IPS-20b (cell line): ENCODE data around the gene CNTN5.
"Not testable (repeated sequence)": the region's sequence is repeated elsewhere in the genome, so short reads cannot be mapped to it uniquely, and the experiment has no call there.

Experiments
- H3K27ac ChIP-seq: one replicate; pipeline ENCODE4 v1.5.1; 2013; ENCODE audit warnings: low read length
- H3K27me3 ChIP-seq: 2 replicates; pipeline ENCODE4 v1.6.1; 2013; ENCODE audit warnings: mild to moderate bottlenecking, low read length, inconsistent platforms; ENCODE audit not compliant: insufficient read depth
- H3K36me3 ChIP-seq: 2 replicates; pipeline ENCODE4 v1.6.1; 2013; ENCODE audit warnings: low read depth, mild to moderate bottlenecking, inconsistent platforms, low read length, moderate library complexity; ENCODE audit not compliant: insufficient read depth
- H3K4me1 ChIP-seq: 2 replicates; pipeline ENCODE4 v1.6.1; 2013; ENCODE audit warnings: mild to moderate bottlenecking, control low read depth, inconsistent platforms, low read length, moderate library complexity; ENCODE audit not compliant: insufficient read depth
- H3K4me3 ChIP-seq: 2 replicates; pipeline ENCODE4 v1.5.1; 2013; ENCODE audit warnings: mild to moderate bottlenecking, low read length, inconsistent platforms
- H3K9ac ChIP-seq: 2 replicates; pipeline ENCODE4 v1.6.1; 2013; ENCODE audit warnings: low read depth, mild to moderate bottlenecking, inconsistent platforms, low read length, moderate library complexity
- H3K9me3 ChIP-seq: 2 replicates; pipeline ENCODE4 v1.6.1; 2013; ENCODE audit warnings: mild to moderate bottlenecking, low read depth, low read length, inconsistent platforms; ENCODE audit not compliant: insufficient read depth

The CNTN5 gene

DNA sequence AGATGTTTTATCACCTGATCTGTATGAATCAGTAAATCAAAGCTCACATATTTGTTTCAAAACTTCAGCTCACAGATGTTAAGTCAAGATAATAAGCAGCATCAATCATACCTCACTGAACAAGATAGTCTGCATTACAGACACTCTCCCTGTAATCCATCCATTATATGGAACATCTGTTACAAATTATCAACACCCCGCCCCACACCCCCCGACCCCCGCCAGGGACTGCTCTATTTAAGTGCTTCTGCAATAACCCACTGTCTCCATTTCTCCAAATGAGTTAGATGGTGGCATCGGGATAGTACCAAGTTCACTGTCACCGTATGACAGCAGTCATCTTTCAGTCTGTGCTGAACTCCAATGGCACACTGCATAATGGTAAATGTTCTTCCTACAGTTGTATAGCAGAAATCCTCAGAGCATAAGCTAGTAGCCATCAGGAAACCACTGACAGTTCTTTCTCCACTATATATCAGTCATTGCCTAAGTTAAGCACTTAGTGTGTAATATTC, 1219.3 kb downstream of the CNTN5 start:
- Histone ChIP-seq H3K27ac (no peak overlapping the region), H3K27me3 (no peaks in the 10 kb centered on the region), H3K9ac (no peak overlapping the region), H3K4me3 (no peak overlapping the region), H3K36me3 (no peaks in the 10 kb centered on the region), H3K4me1 (no peaks in the 10 kb centered on the region), H3K9me3 (no peaks in the 10 kb centered on the region; the same call in 1 of the 2 replicates)

DNA sequence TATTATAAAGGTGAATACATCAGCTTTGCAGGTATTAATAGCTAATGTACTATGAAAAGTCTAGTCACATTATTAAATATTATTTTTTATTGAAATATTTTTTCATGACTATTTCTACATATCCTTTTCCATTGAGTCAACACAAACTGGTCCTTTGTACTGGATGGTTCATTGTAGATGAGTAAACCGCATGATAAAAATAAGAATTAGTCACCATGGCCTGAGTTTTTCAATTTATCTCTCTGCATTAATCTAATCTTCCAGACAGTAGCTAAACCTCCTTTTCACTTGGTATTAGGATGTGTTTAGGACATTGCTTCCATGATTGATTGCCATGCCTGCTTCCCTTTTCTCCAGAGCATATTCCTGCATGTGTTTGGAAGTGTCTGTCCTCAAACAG, 1227.0 kb downstream of the CNTN5 start:
- H3K27ac ChIP-seq: no peak overlapping the region
- H3K4me1 ChIP-seq: no peaks in the 10 kb centered on the region; the same call in 1 of the 2 replicates
- H3K27me3 ChIP-seq: no peaks in the 10 kb centered on the region
- no peaks in the 10 kb centered on the region for H3K36me3 ChIP-seq
- no peak overlapping the region for H3K4me3 ChIP-seq
- no peak overlapping the region for H3K9ac ChIP-seq
- H3K9me3 ChIP-seq: no peaks in the 10 kb centered on the region

DNA sequence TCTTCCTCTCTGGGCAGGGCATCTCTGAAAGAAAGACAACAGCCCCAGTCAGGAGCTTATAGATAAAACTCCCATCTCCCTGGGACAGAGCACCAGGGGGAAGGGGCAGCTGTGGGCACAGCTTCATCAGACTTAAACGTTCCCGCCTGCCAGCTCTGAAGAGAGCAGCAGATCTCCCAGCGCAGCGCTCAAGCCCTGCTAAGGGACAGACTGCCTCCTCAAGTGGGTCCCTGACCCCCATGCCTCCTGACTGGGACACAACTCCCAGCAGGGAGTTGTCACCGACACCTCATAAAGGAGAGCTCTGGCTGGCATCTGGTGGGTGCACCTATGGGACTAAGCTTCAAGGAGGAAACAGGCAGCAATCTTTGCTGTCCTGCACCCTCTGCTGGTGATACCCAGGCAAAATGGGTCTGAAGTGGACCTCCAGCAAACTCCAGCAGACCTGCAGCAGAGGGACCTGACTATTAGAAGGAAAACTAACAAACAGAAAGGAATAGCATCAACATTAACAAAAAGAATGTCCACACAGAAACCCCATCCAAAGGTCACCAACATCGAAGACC, 1236.6 kb downstream of the CNTN5 start:
- H3K4me1 ChIP-seq, H3K9me3 ChIP-seq, H3K9ac ChIP-seq, H3K4me3 ChIP-seq, H3K27me3 ChIP-seq, H3K27ac ChIP-seq, H3K36me3 ChIP-seq: not testable (repeated sequence)

DNA sequence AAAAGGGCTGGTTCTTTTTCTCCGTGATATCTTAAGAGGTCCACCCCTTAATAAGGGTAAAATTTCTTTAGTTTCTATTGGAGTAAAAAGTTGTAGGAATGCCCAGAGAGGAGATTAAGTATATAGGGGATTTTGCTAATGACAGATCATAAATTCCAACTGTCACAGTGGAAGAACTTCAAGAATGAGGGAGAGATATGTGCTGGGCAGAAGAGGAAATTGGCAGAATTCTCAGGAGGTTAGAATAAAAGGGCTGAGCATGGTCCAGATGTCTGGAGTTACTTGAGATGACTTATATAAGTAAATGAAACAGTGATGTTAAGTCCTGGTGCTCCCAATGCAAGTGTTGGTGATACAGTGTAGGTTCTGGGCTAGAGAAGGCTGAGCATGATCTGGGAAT, 1248.8 kb downstream of the CNTN5 start:
- Histone ChIP-seq H3K27me3 (no peaks in the 10 kb centered on the region), H3K4me1 (no peaks in the 10 kb centered on the region), H3K9ac (no peak overlapping the region), H3K27ac (no peak overlapping the region), H3K36me3 (no peaks in the 10 kb centered on the region), H3K4me3 (no peak overlapping the region), H3K9me3 (no peaks in the 10 kb centered on the region)

DNA sequence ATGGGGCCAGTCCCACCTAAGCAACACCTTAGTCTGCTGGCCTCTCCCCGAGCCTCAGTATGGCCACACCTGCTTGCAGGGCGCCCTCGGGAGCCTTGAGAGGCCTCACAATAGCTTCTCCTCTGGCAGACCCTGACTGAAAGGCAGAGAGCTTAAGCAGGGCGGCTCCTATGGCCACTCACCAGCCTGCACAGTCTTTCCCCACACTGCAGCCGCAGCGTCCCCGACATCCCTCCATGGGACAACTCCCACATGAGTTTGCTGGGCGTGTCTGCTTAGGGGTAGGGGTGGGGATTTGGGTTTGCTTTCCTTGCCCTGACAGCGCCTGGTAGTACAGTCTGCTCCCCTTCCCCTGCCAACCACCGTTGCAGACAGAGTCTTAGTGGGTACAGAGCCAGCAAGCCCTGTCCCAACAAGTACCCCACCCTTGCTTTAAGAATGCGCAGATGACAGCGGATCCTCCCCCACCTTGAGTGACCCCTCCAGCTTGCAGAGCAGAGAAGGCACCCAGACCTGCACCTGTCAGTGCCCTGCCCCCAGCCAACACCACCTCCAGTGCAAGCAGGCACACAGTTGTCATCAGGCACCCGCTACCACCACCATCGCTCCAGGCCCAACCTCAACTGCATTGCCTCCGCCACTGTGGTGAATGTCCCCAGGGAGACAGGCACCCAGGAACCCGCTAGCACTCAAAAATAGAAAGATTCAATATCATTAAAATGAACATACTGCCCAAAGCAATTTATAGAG, 1252.5 kb downstream of the CNTN5 start:
- Histone ChIP-seq H3K9ac (no peak overlapping the region), H3K4me1 (no peaks in the 10 kb centered on the region), H3K36me3 (no peaks in the 10 kb centered on the region), H3K9me3 (no peaks in the 10 kb centered on the region), H3K27me3 (no peaks in the 10 kb centered on the region), H3K27ac (no peak overlapping the region), H3K4me3 (no peak overlapping the region)

DNA sequence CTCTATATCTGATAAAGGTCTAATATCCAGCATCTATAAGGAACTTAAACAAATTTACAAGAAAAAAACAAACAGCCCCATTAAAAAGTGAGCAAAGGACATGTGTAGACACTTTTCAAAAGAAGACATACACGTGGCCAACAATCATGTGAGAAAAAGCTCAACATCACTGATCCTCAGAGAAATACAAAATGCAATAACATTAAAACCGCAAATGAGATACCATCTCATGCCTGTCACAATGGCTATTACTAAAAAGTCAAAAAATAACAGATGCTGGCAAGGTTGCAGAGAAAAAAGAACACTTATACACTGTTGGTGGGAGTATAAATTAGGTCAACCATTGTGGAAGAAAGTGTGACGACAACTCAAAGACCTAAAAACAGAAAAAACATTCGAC, 1253.7 kb downstream of the CNTN5 start:
- not testable (repeated sequence) for H3K36me3 ChIP-seq, H3K9me3 ChIP-seq, H3K9ac ChIP-seq, H3K4me1 ChIP-seq, H3K4me3 ChIP-seq, H3K27me3 ChIP-seq, H3K27ac ChIP-seq

DNA sequence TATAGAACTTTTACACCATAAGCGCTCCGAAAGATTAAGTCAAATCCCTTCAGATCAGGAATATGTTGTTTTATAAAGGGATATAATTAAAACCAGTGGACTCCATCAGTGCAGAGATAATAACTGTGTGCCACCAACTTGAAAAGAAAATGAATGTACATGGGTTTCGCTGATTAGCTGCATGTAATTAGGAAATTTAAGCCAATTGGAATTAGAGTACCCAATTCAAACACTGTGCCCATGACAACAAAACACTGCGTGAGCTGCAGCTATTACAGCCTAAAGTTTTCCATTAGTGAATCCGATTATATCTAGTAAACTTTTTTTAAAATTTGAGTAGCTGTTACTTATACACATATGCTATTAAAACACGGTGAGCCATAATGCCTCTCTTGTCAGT, 1274.0 kb downstream of the CNTN5 start:
- H3K27ac ChIP-seq: no peak overlapping the region
- no peak overlapping the region for H3K9ac ChIP-seq
- peaks cover 14% of the 10 kb centered on the region; the same call in 1 of the 2 replicates for H3K4me1 ChIP-seq
- H3K4me3 ChIP-seq: no peak overlapping the region
- no peaks in the 10 kb centered on the region for H3K9me3 ChIP-seq
- no peaks in the 10 kb centered on the region for H3K36me3 ChIP-seq
- no peaks in the 10 kb centered on the region for H3K27me3 ChIP-seq

DNA sequence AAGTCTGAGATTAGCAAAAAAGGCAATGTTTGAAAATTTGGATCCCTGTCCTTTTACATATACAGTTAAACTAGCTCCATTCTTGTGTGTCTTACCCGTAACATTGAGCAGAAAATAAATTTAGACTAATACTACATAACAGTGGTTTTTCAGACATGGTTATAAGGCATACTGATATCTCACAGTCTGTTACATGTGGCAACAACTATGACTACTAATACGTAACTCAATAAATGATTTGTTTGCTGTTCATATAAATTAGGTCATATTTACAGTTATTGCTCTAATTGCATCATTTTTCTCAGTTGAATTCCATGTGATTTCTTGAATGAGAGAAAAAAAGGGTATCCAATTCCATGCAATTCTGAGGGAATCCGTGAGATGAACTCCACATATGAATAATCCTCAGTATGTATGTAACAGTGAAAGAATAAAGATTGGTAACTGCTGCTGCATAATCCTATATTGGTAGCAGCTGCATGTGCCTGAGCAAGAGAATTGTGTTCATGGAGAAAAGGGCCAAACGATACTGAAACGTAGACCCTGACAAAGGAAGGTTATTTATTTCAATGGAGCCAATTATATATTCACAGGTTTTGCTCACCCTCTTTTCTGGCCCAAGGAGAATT, 1275.4 kb downstream of the CNTN5 start:
- Histone ChIP-seq H3K9ac (no peak overlapping the region), H3K27ac (no peak overlapping the region), H3K4me1 (peaks cover 14% of the 10 kb centered on the region; the same call in 1 of the 2 replicates), H3K27me3 (no peaks in the 10 kb centered on the region), H3K36me3 (no peaks in the 10 kb centered on the region), H3K4me3 (no peak overlapping the region), H3K9me3 (no peaks in the 10 kb centered on the region)

DNA sequence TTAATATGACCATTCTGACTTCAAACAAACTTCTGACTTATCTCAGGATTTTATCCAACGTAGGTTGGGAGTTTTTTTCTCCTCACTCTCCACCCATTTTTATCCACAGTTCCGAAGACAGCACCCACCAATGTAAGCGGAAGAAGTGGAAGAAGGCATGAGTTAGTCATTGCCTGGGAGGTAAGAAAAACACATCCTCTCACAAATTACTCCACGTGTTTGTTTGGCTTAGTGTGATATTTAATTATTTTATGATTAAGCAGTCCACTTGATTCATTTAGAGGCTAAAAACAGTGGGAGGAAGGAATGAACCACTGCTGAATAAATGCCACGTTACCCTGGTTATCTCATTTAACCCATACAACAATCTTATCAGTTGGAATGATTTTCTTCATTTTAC, 1276.8 kb downstream of the CNTN5 start:
- H3K9ac ChIP-seq: no peak overlapping the region
- peaks cover 14% of the 10 kb centered on the region; the same call in 1 of the 2 replicates for H3K4me1 ChIP-seq
- H3K36me3 ChIP-seq: no peaks in the 10 kb centered on the region
- no peaks in the 10 kb centered on the region for H3K27me3 ChIP-seq
- H3K27ac ChIP-seq: no peak overlapping the region
- H3K4me3 ChIP-seq: no peak overlapping the region
- no peaks in the 10 kb centered on the region for H3K9me3 ChIP-seq

DNA sequence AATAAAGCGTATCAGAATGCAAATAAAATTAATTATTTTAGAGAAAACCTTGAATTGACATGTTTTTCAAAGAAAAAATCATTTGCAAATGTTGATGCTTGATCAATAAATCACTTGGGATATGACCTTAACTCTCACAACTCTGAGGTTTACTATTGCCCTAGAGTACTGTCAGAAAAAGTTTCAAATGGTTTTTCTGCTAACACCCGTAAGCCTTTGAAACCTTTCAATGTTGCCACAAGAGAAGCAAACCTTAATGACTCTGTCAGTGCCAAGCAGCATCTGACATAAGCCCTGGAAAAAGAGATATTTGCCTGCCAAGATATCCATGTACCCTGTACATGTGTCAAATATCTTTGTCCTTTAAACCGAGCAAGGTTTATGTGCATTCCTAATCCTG, 1282.1 kb downstream of the CNTN5 start:
- Histone ChIP-seq H3K9me3 (no peaks in the 10 kb centered on the region), H3K4me1 (peaks cover 2% of the 10 kb centered on the region; the same call in 1 of the 2 replicates), H3K36me3 (no peaks in the 10 kb centered on the region), H3K27me3 (no peaks in the 10 kb centered on the region), H3K27ac (no peak overlapping the region), H3K9ac (no peak overlapping the region), H3K4me3 (no peak overlapping the region)

DNA sequence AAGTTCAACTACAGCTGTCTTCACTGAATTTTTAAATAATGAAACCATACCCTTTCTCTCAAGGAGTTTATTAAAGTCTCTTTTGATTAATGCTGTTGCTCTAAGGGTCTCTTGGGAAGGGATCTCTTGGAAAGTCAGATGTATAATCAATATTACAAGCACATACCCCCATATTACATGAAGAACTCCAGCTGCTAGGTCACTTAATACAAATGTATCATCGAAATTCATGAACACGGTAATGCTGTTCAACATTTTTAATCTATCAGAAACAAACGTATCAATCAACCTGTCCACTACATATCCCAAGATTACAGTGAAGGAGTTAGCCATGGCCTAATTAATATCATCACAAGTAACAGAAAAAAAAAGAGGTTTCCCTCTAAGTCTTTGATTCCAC, 1283.1 kb downstream of the CNTN5 start:
- H3K9ac ChIP-seq: no peak overlapping the region
- no peaks in the 10 kb centered on the region for H3K4me1 ChIP-seq
- no peaks in the 10 kb centered on the region for H3K27me3 ChIP-seq
- no peak overlapping the region for H3K4me3 ChIP-seq
- H3K27ac ChIP-seq: no peak overlapping the region
- no peaks in the 10 kb centered on the region for H3K36me3 ChIP-seq
- H3K9me3 ChIP-seq: no peaks in the 10 kb centered on the region

DNA sequence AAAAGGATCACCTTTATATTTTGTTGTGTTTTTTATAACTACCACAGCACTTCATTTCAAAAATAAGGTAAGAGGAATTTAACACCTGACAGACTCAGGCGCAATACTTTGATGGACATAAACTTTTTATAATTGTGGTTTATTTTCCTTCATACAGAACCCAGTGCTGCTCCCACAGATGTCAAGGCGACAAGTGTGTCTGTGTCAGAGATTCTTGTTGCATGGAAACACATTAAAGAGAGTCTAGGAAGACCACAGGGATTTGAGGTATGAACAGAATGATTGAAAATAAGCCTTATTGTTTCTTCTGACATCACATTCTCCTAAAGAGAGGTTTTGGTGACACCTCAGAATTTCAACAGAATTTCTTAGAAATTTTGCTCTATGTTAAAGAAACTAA, 1287.5 kb downstream of the CNTN5 start:
- Histone ChIP-seq H3K4me1 (no peaks in the 10 kb centered on the region), H3K36me3 (no peaks in the 10 kb centered on the region), H3K27ac (no peak overlapping the region), H3K9ac (no peak overlapping the region), H3K9me3 (no peaks in the 10 kb centered on the region), H3K27me3 (no peaks in the 10 kb centered on the region), H3K4me3 (no peak overlapping the region)
